Measurements from ENCODE around the gene RNASE13.

The RNASE13 gene

DNA sequence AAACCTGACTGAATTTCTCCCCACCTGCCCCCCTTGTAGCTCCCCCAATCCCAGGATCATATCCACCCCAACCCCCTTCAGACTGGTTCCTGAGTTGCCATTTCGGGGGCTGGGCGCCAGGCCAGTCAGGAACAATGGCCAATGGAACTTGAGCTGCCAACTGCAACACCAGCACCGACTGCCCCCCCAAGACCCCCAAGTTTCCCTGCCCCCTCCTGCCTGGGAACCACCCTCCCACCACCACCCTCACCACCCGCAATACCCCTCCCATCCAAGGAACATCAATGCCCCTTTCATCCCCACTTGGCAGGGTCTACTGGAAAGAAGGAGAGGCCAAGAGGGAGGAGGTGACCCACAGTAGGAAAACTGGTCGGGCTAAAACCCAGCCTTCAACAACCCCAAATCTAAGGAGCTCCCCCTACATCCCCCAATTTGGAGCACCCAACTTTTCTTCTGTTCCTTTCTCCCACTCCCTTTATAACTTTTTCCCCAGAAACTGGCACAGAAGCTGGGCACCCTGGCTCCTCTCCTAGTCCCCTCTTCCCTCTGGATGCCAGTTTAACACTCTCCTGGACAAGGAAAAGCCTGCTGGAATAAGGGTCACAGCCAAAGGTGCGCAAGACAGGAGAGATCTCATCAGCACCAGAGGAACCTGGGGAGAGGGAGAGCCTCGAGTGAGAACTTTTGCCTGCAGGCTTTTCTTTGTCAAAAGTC lies 8.2 kb downstream of the RNASE13 start:
- peak overlapping the region; percentile 88 for H3K4me3 ChIP-seq
- DNase-seq (ENCODE audit: low spot score), result peak; percentile 74
- TF ChIP-seq, protein P1, sequence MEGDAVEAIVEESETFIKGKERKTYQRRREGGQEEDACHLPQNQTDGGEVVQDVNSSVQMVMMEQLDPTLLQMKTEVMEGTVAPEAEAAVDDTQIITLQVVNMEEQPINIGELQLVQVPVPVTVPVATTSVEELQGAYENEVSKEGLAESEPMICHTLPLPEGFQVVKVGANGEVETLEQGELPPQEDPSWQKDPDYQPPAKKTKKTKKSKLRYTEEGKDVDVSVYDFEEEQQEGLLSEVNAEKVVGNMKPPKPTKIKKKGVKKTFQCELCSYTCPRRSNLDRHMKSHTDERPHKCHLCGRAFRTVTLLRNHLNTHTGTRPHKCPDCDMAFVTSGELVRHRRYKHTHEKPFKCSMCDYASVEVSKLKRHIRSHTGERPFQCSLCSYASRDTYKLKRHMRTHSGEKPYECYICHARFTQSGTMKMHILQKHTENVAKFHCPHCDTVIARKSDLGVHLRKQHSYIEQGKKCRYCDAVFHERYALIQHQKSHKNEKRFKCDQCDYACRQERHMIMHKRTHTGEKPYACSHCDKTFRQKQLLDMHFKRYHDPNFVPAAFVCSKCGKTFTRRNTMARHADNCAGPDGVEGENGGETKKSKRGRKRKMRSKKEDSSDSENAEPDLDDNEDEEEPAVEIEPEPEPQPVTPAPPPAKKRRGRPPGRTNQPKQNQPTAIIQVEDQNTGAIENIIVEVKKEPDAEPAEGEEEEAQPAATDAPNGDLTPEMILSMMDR (IDR thresholded peaks at IDR 0.05), result no peak
- H3K27ac ChIP-seq, result peak overlapping the region; percentile 94

DNA sequence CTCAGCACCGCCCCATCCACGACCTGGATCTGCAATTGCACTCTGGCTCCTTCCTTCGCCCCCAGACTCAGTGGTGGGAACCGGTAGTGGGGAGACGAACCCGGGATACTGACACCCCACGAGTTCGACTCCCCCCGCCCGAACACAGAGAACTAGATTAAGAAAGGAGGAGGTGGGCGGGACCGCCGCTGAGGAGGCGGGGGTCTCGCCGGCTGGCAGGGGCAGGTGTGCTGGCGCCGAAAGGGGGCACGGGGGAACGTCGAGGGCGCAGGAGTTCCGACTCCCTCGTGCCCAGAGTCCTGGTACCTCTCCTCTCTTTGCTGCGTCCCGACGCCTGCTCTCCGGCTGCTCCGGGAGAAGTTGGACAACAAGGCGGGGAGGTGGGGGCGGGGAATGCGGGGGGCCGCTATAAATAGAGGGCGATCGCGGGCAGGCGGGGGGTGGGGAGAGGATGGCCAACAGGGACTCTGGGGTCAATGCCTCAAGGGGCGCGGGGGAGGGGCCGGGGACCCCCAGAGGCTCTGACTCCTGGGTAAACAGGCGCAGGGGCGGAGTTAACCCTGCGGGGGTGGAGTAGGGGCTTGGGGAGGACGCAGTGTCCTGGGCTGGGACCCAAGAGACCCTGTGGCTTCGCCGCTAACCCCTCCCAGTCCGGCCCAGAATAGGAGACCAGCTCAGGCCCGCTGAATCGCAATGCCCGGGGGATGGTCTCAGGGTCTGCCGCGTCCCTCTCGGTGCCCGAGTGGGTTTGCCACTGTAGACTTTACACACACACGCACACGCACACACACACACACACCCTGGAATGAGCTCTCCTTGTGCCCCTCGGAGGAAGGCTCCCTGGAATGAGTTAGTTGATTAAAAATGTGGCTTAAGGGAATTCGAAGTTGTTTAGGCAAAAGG lies 9.0 kb downstream of the RNASE13 start:
- peak; percentile 84 for DNase-seq (ENCODE audit: low spot score)
- peak overlapping the region; percentile 94 for H3K27ac ChIP-seq
- TF ChIP-seq, protein P1 (IDR thresholded peaks at IDR 0.05), result no peak
- H3K4me3 ChIP-seq, result peak overlapping the region; percentile 88

DNA sequence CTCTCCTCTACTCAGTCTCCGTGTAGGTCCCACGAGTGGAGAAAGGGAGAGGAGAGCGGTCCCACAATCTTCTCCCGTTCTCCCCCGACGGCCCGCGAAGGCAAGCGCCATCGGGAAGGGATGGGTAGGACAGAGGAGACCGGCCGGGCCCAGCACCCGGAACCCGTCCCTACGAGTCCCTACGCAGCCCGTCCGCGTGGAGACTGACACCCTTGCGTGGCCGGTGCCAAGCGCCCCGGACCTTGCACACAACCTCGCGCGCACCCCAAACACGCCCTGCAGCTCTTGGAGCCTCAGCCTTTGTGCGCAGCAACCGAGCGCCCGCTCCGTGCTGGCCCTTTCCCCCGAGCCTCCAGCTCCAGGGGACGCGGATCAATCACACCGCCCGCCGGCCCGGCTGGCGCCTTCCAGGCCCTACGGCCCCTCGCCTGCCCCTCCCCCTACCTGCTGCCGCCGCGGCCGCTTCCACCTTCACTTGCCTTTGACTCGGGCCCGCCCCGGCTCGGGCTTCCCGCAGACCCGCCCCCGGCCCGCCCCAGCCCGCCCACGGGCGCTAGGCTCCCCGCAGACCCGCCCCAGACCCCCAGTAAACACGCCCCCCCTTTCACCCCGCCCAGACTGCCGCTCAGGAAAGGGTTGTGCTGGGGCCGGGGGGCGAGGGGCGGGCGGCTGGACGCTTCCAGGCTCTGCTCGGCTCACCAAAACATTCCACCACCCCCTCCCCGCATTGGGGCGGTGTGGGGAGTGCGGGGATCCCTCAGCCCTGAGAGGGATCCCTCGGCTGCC lies 9.8 kb downstream of the RNASE13 start, which contains the start of gene NDRG2:
Gene NDRG2, minus strand, starts transcription at position 477 of the 786 bp plus-strand sequence. CDS start 1,746 bp downstream, outside the sequence.
- TF ChIP-seq, protein P1 (IDR thresholded peaks at IDR 0.05), result no peak
- peak within 1 kb of the TSS; percentile 88 for H3K4me3 ChIP-seq
- peak within 1 kb of the TSS; percentile 94 for H3K27ac ChIP-seq
- peak; percentile 84 for DNase-seq (ENCODE audit: low spot score)

DNA sequence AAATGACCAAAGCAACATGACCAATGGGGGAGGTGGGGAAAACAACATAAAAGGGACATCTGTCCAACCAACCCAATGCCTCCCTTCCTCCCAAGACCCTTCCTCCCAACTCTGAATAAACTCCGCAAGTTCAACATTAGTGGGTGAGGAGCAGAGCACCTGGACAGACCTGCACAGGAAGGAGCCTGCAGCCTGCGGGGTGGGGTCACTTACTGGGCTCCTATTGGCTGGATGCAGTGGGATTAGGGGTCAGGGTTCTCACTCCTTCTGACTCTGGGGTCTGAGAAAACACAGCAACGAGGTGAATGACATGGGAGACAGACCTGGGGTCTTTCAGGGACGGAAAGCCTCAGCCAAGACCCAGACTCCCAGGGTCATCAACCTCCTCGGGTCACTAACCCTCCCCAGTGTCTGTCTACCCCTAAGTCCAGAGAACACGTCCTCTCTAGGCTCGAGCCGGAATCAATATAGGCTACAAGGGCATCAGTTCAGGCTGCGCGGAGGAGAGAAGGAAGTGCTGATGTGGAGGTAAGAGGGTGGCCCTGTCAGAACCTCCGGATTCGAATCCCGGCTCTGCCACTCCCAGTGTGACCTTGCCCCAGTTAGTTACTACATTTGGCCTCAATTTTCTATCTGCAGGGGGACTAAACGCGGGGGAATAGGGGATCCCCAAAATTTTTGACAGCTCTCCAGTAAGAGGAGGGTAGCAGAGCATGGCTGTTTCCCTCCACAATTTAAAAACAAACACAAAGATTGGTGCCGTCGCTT lies 10.6 kb downstream of the RNASE13 start:
- H3K27ac ChIP-seq, result peak overlapping the region; percentile 94
- peak; percentile 71 for DNase-seq (ENCODE audit: low spot score)
- TF ChIP-seq, protein P1 (IDR thresholded peaks at IDR 0.05), result no peak
- H3K4me3 ChIP-seq, result peak overlapping the region; percentile 88

DNA sequence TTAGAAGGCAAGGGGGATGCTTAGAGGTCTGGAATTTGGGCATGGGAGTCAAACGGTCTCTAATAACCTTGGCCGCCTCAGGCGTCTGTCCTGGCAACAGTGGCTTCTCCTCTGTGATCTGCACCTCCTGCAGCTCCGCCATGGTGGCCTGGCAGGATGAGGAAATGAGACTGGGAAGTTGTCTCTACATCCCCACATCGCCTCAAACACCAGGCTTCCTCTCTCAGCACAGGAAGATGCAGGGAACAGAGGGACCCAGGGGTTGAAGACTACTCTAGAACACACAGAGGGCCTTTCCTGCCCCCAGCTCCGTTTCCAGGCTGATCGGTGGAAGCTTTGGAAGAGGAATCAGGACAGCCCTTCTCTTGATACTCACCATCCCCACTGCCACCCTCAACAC lies 11.4 kb downstream of the RNASE13 start:
- peak; percentile 56 for DNase-seq (ENCODE audit: low spot score)
- H3K27ac ChIP-seq, result peak overlapping the region; percentile 94
- TF ChIP-seq, protein P1 (IDR thresholded peaks at IDR 0.05), result no peak
- peak overlapping the region; percentile 88 for H3K4me3 ChIP-seq

DNA sequence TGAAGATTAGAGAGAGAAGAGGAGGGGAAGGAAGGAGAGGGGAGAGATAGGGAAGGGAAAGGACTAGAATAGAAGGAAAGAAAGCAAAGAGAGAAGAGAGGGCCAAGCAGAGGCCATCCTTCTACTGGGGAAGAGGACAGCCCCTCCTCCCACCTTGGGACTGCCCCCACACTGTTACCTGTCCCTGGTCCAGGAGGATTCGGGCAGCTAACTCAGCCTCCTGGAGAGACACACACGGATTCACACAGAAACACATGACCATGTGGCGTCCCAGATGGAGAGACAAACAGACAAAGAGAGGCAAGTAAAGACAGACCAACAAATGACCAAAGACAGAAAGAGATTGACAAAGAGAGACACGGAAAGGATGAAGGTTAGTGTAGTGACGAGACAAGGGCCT lies 11.9 kb downstream of the RNASE13 start:
- H3K27ac ChIP-seq, result peak overlapping the region in 1 of 2 donors; percentile 94
- DNase-seq (ENCODE audit: low spot score), result peak; percentile 45
- H3K4me3 ChIP-seq, result peak overlapping the region; percentile 88
- TF ChIP-seq, protein P1 (IDR thresholded peaks at IDR 0.05), result no peak
